HFFc6 (cell line): ENCODE data around the gene PTPRQ. TPM values are rescaled to one million over a fixed set of nuclear protein-coding genes. Genes with fewer than 3 reads are reported as not detected.
A peak's percentile ranks its signal among the peaks of the same experiment; 100 is the strongest.
"Not testable (repeated sequence)": the region's sequence is repeated elsewhere in the genome, so short reads cannot be mapped to it uniquely, and the experiment has no call there.

Source experiments
- DNase-seq: peaks from one replicate; pipeline ENCODE4 v3.0.0-alpha.2; 2018
- H3K27ac Mint-ChIP-seq: 2 replicates; pipeline ENCODE4 v1.8.0; 2020; ENCODE audit warnings: mild to moderate bottlenecking, mixed read lengths
- H3K27me3 Mint-ChIP-seq: 2 replicates; pipeline ENCODE4 v1.8.0; 2021; ENCODE audit warnings: mild to moderate bottlenecking, moderate library complexity, mixed read lengths; ENCODE audit not compliant: insufficient read depth
- H3K36me3 Mint-ChIP-seq: 2 replicates; pipeline ENCODE4 v1.8.0; 2021; ENCODE audit warnings: low read depth, mixed read lengths
- H3K4me1 Mint-ChIP-seq: 2 replicates; pipeline ENCODE4 v1.8.0; 2020; ENCODE audit warnings: low read depth, mixed read lengths
- H3K4me3 Mint-ChIP-seq: 2 replicates; pipeline ENCODE4 v1.8.0; 2020; ENCODE audit warnings: mild to moderate bottlenecking, moderate library complexity, mixed read lengths
- H3K9me3 Mint-ChIP-seq: 2 replicates; pipeline ENCODE4 v1.8.0; 2020; ENCODE audit warnings: mild to moderate bottlenecking, mixed read lengths
- total RNA-seq, 6 experiments: library from RNA; stranded (reverse); fragmentation: NEBNext Ultra II Directional; extraction: Animal tissue kit (Norgen Biotek cat#: 25700); gene quantifications; 2 replicates in 1 of 6; 3 replicates in 5 of 6; pipeline ENCODE4 v1.2.3, GENCODE V29; 2021
- TF ChIP-seq, protein P1 (sequence below): fragments of 200-600 bp; sonication (generic); IDR thresholded peaks from 2 replicates; pipeline ENCODE4 v1.5.0; 2021; ENCODE audit warnings: antibody characterized with exemption, mild to moderate bottlenecking

PTPRQ gene
- total RNA-seq, 6 experiments from 2014 or later: 2.6 to 4.1 (median 3.5) TPM

GRCh38 chr12:80659512-80660063 is 215.6 kb downstream of the PTPRQ start:
- Mint-ChIP-seq H3K36me3 (no peaks in the 10 kb centered on the region), H3K27me3 (no peaks in the 10 kb centered on the region), H3K27ac (no peak overlapping the region), H3K4me1 (peaks cover 13% of the 10 kb centered on the region), H3K9me3 (no peaks in the 10 kb centered on the region), H3K4me3 (no peak overlapping the region)
- DNase-seq: no peak
- TF ChIP-seq, protein P1, sequence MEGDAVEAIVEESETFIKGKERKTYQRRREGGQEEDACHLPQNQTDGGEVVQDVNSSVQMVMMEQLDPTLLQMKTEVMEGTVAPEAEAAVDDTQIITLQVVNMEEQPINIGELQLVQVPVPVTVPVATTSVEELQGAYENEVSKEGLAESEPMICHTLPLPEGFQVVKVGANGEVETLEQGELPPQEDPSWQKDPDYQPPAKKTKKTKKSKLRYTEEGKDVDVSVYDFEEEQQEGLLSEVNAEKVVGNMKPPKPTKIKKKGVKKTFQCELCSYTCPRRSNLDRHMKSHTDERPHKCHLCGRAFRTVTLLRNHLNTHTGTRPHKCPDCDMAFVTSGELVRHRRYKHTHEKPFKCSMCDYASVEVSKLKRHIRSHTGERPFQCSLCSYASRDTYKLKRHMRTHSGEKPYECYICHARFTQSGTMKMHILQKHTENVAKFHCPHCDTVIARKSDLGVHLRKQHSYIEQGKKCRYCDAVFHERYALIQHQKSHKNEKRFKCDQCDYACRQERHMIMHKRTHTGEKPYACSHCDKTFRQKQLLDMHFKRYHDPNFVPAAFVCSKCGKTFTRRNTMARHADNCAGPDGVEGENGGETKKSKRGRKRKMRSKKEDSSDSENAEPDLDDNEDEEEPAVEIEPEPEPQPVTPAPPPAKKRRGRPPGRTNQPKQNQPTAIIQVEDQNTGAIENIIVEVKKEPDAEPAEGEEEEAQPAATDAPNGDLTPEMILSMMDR: no peak

DNA sequence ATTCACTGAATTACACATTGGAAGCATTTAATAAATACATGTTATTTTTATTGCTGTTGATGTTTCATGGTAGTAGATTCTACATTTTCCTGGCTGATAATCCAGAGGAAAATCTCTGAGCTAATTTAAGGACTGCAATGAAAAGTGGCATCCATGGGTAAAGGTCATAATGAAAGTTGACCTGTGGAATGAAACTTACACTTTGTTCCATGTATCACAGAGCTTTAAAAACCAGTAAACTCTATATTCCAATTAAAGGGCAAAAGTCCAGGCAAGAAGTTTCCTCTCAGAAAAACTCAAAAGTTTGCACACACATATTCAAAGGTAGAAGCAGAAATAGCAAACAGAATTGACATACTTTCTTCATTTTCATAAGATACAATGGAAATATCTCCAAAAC is 218.6 kb downstream of the PTPRQ start:
- Mint-ChIP-seq H3K27me3 (no peaks in the 10 kb centered on the region), H3K9me3 (no peaks in the 10 kb centered on the region), H3K4me1 (no peaks in the 10 kb centered on the region), H3K4me3 (no peak overlapping the region), H3K36me3 (peaks cover 7% of the 10 kb centered on the region; the same call in 1 of the 2 replicates), H3K27ac (no peak overlapping the region)
- TF ChIP-seq, protein P1: no peak
- DNase-seq: no peak

- H3K27ac Mint-ChIP-seq: no peak overlapping the region
- no peak overlapping the region for H3K4me3 Mint-ChIP-seq
- H3K36me3 Mint-ChIP-seq: peaks cover 7% of the 10 kb centered on the region; the same call in 1 of the 2 replicates
- TF ChIP-seq, protein P1: no peak
- H3K4me1 Mint-ChIP-seq: peaks cover 21% of the 10 kb centered on the region
- no peaks in the 10 kb centered on the region for H3K9me3 Mint-ChIP-seq
- H3K27me3 Mint-ChIP-seq: 0 out of 2 replicates have a peak, but pooled peaks cover 1% of the 10 kb centered on the region
- DNase-seq: no peak
These were observed 226.2 kb downstream of the PTPRQ start for GRCh38 chr12:80670214-80670613.

DNA sequence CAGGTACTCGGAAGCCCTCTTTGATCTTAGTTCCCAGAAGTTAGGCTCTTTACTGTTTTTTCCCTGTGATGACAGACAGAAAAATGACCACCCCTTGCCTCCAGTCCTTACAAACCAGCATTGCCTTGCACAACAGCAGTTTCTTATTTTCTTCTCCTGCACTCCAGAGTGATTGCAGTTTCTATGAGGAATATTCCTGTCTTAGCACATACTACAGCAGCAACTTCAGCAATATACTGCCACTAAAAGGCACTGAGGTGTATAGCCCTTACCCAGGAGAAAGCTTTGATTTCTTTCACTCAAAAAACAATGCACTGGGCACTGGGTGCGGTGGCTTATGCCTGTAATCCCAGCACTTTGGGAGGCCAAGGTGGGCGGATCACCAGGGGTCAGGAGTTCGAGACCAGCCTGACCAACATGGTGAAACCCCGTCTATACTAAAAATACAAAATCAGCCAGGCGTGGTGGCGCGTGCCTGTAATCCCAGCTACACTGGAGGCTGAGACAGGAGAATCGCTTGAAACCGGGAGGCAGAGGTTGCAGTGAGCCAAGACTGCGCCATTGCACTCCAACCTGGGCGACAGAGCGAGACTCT is 232.1 kb downstream of the PTPRQ start:
- not testable (repeated sequence) for H3K9me3 Mint-ChIP-seq, H3K4me3 Mint-ChIP-seq, H3K36me3 Mint-ChIP-seq, H3K27me3 Mint-ChIP-seq
- Mint-ChIP-seq H3K4me1 (peaks cover 27% of the 10 kb centered on the region), H3K27ac (peak overlapping the region; percentile 1; the same call in 1 of the 2 replicates)
- peak; percentile 34 for DNase-seq
- TF ChIP-seq, protein P1: peak; percentile 36; the same call in 1 of the 2 replicates

GRCh38 chr12:80676856-80677255 is 232.8 kb downstream of the PTPRQ start:
- no peak for DNase-seq
- no peaks in the 10 kb centered on the region for H3K36me3 Mint-ChIP-seq
- TF ChIP-seq, protein P1: no peak
- H3K4me1 Mint-ChIP-seq: peaks cover 23% of the 10 kb centered on the region
- no peak overlapping the region for H3K4me3 Mint-ChIP-seq
- no peaks in the 10 kb centered on the region for H3K27me3 Mint-ChIP-seq
- H3K27ac Mint-ChIP-seq: no peak overlapping the region
- H3K9me3 Mint-ChIP-seq: no peaks in the 10 kb centered on the region
